HG03280 (cell line): ENCODE results near the gene ZNF205.
A peak's percentile ranks its signal among the peaks of the same experiment; 100 is the strongest.

Source experiments
- ATAC-seq: cut with Tn5 transposase; IDR thresholded peaks from one replicate; pipeline ENCODE4 v1.9.1; 2021; ENCODE audit warnings: mild to moderate bottlenecking, moderate library complexity; ENCODE audit not compliant: unreplicated experiment

The ZNF205 gene

GRCh38 chr16:3147046-3147756 lies 34.8 kb downstream of the ZNF205 start:
- no peak for ATAC-seq

- no peak for ATAC-seq
Observed at GRCh38 chr16:3147757-3148104, 35.3 kb downstream of the ZNF205 start.

- ATAC-seq: no peak
Observed at GRCh38 chr16:3148256-3149192, 36.1 kb downstream of the ZNF205 start.

GRCh38 chr16:3149193-3149530 lies 36.8 kb downstream of the ZNF205 start:
- no peak for ATAC-seq

- ATAC-seq: peak; percentile 2
Observed at GRCh38 chr16:3149630-3150345, 37.4 kb downstream of the ZNF205 start.

GRCh38 chr16:3150346-3151218 lies 38.2 kb downstream of the ZNF205 start:
- peak; percentile 71 for ATAC-seq

- ATAC-seq: no peak
Observed at GRCh38 chr16:3152027-3152276, 39.6 kb downstream of the ZNF205 start.

GRCh38 chr16:3152277-3152990 lies 40.0 kb downstream of the ZNF205 start:
- ATAC-seq: no peak

GRCh38 chr16:3152991-3153368 lies 40.6 kb downstream of the ZNF205 start:
- no peak for ATAC-seq

- no peak for ATAC-seq
Observed at GRCh38 chr16:3155181-3155580, 42.8 kb downstream of the ZNF205 start.

GRCh38 chr16:3155972-3156371 lies 43.6 kb downstream of the ZNF205 start:
- no peak for ATAC-seq

GRCh38 chr16:3157229-3158025 lies 45.0 kb downstream of the ZNF205 start:
- ATAC-seq: no peak

GRCh38 chr16:3158026-3158509 lies 45.7 kb downstream of the ZNF205 start:
- no peak for ATAC-seq

GRCh38 chr16:3158510-3159314 lies 46.3 kb downstream of the ZNF205 start:
- peak; percentile 54 for ATAC-seq

- no peak for ATAC-seq
Observed at GRCh38 chr16:3161235-3162018, 49.0 kb downstream of the ZNF205 start.

- no peak for ATAC-seq
Observed at GRCh38 chr16:3164121-3164991, 52.0 kb downstream of the ZNF205 start.
